HepG2 (cell line): Measurements from ENCODE around the gene LDLRAD2. TPM values are rescaled to one million over a fixed set of nuclear protein-coding genes. Genes with fewer than 3 reads are reported as not detected.

Experiments
- ATAC-seq: fragments of 200-7000 bp; cut with Tn5 transposase; 3 replicates; pipeline ENCODE4 v1.9.1; 2020; ENCODE audit warnings: mild to moderate bottlenecking, moderate library complexity
- BruUV-seq: library from RNA; stranded (reverse); fragments of 400-500 nt; replicated peaks from 2 replicates; lab custom pipeline; 2021; lab: Mats Ljungman, UMichigan
- CTCF ChIA-PET: fragments of 300-600 bp; formaldehyde crosslinking; extraction: SDS; loops from one replicate; lab custom pipeline; 2021; ENCODE audit warnings: low total read pairs, inconsistent platforms, low intra/inter-chr PET ratio; lab: Yijun Ruan, JAX
- POLR2A ChIA-PET: fragments of 350-600 bp; sonication (Branson Sonifier 250); formaldehyde crosslinking; loops from one replicate; lab custom pipeline; 2020; ENCODE audit warnings: antibody characterized with exemption, inconsistent platforms; lab: Yijun Ruan, JAX
- DNase-seq: peaks from one replicate; pipeline ENCODE4 v3.0.0-alpha.2; 2015; ENCODE audit warnings: low spot score
- FAIRE-seq: peaks from 3 replicates; lab custom pipeline; 2011; peaks lifted over from hg19 to GRCh38; lab: Jason Lieb, UNC
- H2AFZ ChIP-seq: one replicate; pipeline ENCODE4 v1.6.1; 2011; ENCODE audit warnings: low read length, inconsistent platforms
- H3K27ac ChIP-seq: fragments of 300-600 bp; 3 replicates; pipeline ENCODE4 v1.8.0; 2011; ENCODE audit warnings: mixed run types, mild to moderate bottlenecking, mixed read lengths, low read length, inconsistent platforms; ENCODE audit not compliant: insufficient read depth; ENCODE audit errors: extremely low read length
- H3K27me3 ChIP-seq, 2 experiments: fragments of 200-600 bp in 1 of 2; 2 replicates in 1 of 2; 3 replicates in 1 of 2; pipeline versions ENCODE4 v1.6.0 to v1.8.0; 2011; ENCODE audit warnings: low read length in 2 of 2, mild to moderate bottlenecking in 2 of 2, moderate library complexity in 2 of 2, inconsistent platforms in 1 of 2; ENCODE audit not compliant: insufficient read depth in 2 of 2, control insufficient read depth in 1 of 2
- H3K36me3 ChIP-seq, 2 experiments: fragments of 200-600 bp in 1 of 2; replicated peaks in 1 of 2; 2 replicates in 1 of 2; 3 replicates in 1 of 2; pipeline versions ENCODE4 v1.5.1 to v1.8.0; 2011; ENCODE audit warnings: low read length in 2 of 2, inconsistent platforms in 1 of 2; ENCODE audit not compliant: insufficient read depth in 2 of 2, control insufficient read depth in 1 of 2
- H3K4me1 ChIP-seq: 2 replicates; pipeline ENCODE4 v1.5.1; 2012; ENCODE audit warnings: low read length, inconsistent platforms; ENCODE audit not compliant: insufficient read depth
- H3K4me2 ChIP-seq: 2 replicates; pipeline ENCODE4 v1.6.0; 2011; ENCODE audit warnings: low read depth, low read length, inconsistent platforms
- H3K4me3 ChIP-seq, 3 experiments: fragments of 200-600 bp in 1 of 3; sonication (generic), shearing (Covaris generic) in 1 of 3; replicated peaks in 1 of 3; 2 replicates each; pipeline ENCODE4 v1.5.1; 2011 to 2016; ENCODE audit warnings: low read length in 3 of 3, inconsistent platforms in 2 of 3, low read depth in 2 of 3, mild to moderate bottlenecking in 2 of 3, control low read depth in 1 of 3, mixed read lengths in 1 of 3; ENCODE audit not compliant: insufficient read depth in 1 of 3
- H3K79me2 ChIP-seq: one replicate; pipeline ENCODE4 v1.6.1; 2011; ENCODE audit warnings: low read length, inconsistent platforms; ENCODE audit not compliant: insufficient read depth
- H3K9ac ChIP-seq: 2 replicates; pipeline ENCODE4 v1.6.0; 2011; ENCODE audit warnings: mild to moderate bottlenecking, low read depth, low read length, inconsistent platforms; ENCODE audit not compliant: insufficient read depth
- H3K9me3 ChIP-seq: 2 replicates; pipeline ENCODE4 v1.5.1; 2012; ENCODE audit warnings: mild to moderate bottlenecking, low read length
- H4K20me1 ChIP-seq: 2 replicates; pipeline ENCODE4 v1.6.0; 2011; ENCODE audit warnings: inconsistent platforms, mild to moderate bottlenecking, low read length, moderate library complexity; ENCODE audit not compliant: insufficient read depth
- ATF7 ChIP-seq, 2 experiments: fragments of 450-650 bp in 1 of 2; sonication (generic) in 1 of 2; formaldehyde crosslinking in 1 of 2; IDR thresholded peaks; 2 replicates each; pipeline versions ENCODE4 v1.4.0 to v1.6.1; 2016 to 2020; ENCODE audit warnings: antibody characterized with exemption in 1 of 2, mild to moderate bottlenecking in 1 of 2, missing genetic modification reagents in 1 of 2
- CTCF ChIP-seq: sonication (generic); formaldehyde crosslinking; IDR thresholded peaks from 2 replicates; pipeline ENCODE4 v1.5.0; 2020; ENCODE audit warnings: mild to moderate bottlenecking, missing genetic modification reagents, moderate library complexity
- NFIB ChIP-seq: sonication (generic); formaldehyde crosslinking; IDR thresholded peaks from 2 replicates; pipeline ENCODE4 v1.9.0; 2021; ENCODE audit warnings: missing genetic modification reagents, mild to moderate bottlenecking, borderline replicate concordance
- SSRP1 ChIP-seq: IDR thresholded peaks from 2 replicates; pipeline ENCODE4 v1.6.1; 2016; ENCODE audit warnings: control low read depth
- TOPORS ChIP-seq: sonication (generic); formaldehyde crosslinking; IDR thresholded peaks from 2 replicates; pipeline ENCODE4 v1.8.0; 2023; ENCODE audit warnings: mild to moderate bottlenecking, missing genetic modification reagents
- YEATS2 ChIP-seq: sonication (generic); formaldehyde crosslinking; IDR thresholded peaks from 2 replicates; pipeline ENCODE4 v1.4.0; 2020; ENCODE audit warnings: missing genetic modification reagents, borderline replicate concordance
- ZBTB37 ChIP-seq: sonication (generic); formaldehyde crosslinking; IDR thresholded peaks from 2 replicates; pipeline ENCODE4 v1.4.0; 2020; ENCODE audit warnings: mild to moderate bottlenecking, missing genetic modification reagents
- ZFP91 ChIP-seq: sonication (generic); formaldehyde crosslinking; IDR thresholded peaks from 2 replicates; pipeline ENCODE4 v1.9.0; 2022; ENCODE audit warnings: missing genetic modification reagents, mild to moderate bottlenecking, borderline replicate concordance
- ZFY ChIP-seq: sonication (generic); formaldehyde crosslinking; IDR thresholded peaks from 2 replicates; pipeline ENCODE4 v1.4.0; 2020; ENCODE audit warnings: missing genetic modification reagents
- ZNF12 ChIP-seq: sonication (generic); formaldehyde crosslinking; IDR thresholded peaks from 2 replicates; pipeline ENCODE4 v1.5.0; 2020; ENCODE audit warnings: missing genetic modification reagents
- ZNF503 ChIP-seq: sonication (generic); formaldehyde crosslinking; IDR thresholded peaks from 2 replicates; pipeline ENCODE4 v1.4.0; 2020; ENCODE audit warnings: missing genetic modification reagents
- ZNF704 ChIP-seq: sonication (generic); formaldehyde crosslinking; IDR thresholded peaks from 2 replicates; pipeline ENCODE4 v1.8.1; 2023; ENCODE audit warnings: mild to moderate bottlenecking, inconsistent platforms, moderate library complexity, missing genetic modification reagents, borderline replicate concordance
- ZNF792 ChIP-seq: IDR thresholded peaks from 2 replicates; pipeline ENCODE4 v1.6.1; 2016
- ZSCAN12 ChIP-seq: sonication (generic); formaldehyde crosslinking; IDR thresholded peaks from 2 replicates; pipeline ENCODE4 v1.9.0; 2021; ENCODE audit warnings: mild to moderate bottlenecking, missing genetic modification reagents
- WGBS: methylation state at CpG from one replicate; pipeline ENCODE4 v1.1.6; 2017; ENCODE audit warnings: low lambda C conversion rate; 5-methylcytosine and 5-hydroxymethylcytosine counted together
- in situ Hi-C: cut with HindIII; loops from 2 replicates; pipeline ENCODE4 v1.10.0; 2017; ENCODE audit warnings: low pct_unique_long_range_greater_than_20kb; ENCODE audit not compliant: extremely low pct_ligation_motif_present
- intact Hi-C: fragments of 100-400 bp; cut with micrococcal nuclease; formaldehyde crosslinking; loops from one replicate; pipeline ENCODE4 v1.10.0; 2022; ENCODE audit not compliant: unreplicated experiment
- polyA plus RNA-seq, 8 experiments: library from polyadenylated mRNA; depleted of rRNA in 3 of 8; stranded (reverse) in 7 of 8; unstranded in 1 of 8; fragments of >200 nt; fragmentation: Illumina TruSeq in 4 of 8; extraction: Trizol in 4 of 8; gene quantifications; 2 replicates each; pipeline versions ENCODE4 v1.2.1 to v1.2.3, GENCODE V29; 2011 to 2016; ENCODE audit warnings: low read depth in 4 of 8, missing spikeins in 1 of 8, mixed read lengths in 1 of 8; ENCODE audit not compliant: insufficient read depth in 1 of 8
- total RNA-seq, 5 experiments: library from RNA; depleted of rRNA; stranded (reverse); fragments of >200 nt; fragmentation: Illumina TruSeq; extraction: Trizol; gene quantifications; 2 replicates each; pipeline ENCODE4 v1.2.3, GENCODE V29; 2016; ENCODE audit warnings: low read depth in 1 of 5

Gene LDLRAD2
- total and polyA plus RNA-seq, 2 of the 13 experiments (the other 11 are each of a cell fraction or from before 2014, with no cell fraction given) = not detected

- Histone ChIP-seq H3K9ac (peak within 1 kb of the TSS; percentile 99), H3K4me1 (peaks cover 41% of the 10 kb centered on the region), H2AFZ (peak within 1 kb of the TSS; percentile 39), H3K9me3 (no peaks in the 10 kb centered on the region), H3K27me3 (no peaks in the 10 kb centered on the region; a peak in 1 of 5 replicates), H3K36me3 (no peaks in the 10 kb centered on the region), H4K20me1 (peaks cover 12% of the 10 kb centered on the region), H3K4me2 (peak within 1 kb of the TSS; percentile 88), H3K4me3 (peak within 1 kb of the TSS; percentile 72 to 97 (median 80)), H3K79me2 (peaks cover 41% of the 10 kb centered on the region), H3K27ac (peak within 1 kb of the TSS; percentile 99)
- intact Hi-C loops = loop anchor here (1.0 to 5.0 kb wide), 3 partner anchors 80 to 551 kb away; no protein-coding TSS in a partner anchor
- POLR2A ChIA-PET = interaction anchor here (0.9 to 2.1 kb wide), 4 partner anchors 76 to 269 kb away, joined by 3 to 6 read pairs (median 4); partner anchors contain the start of gene CDC42
- WGBS = 3% methylated on average over 13 of the region's 82 CpGs
- FAIRE-seq (no peak), ATAC-seq (peak; percentile 85), DNase-seq (peak; percentile 92)
- in situ Hi-C loops = no loop called here
- TSS peak; percentile 97 for BruUV-seq
- CTCF ChIA-PET = no interaction called here
- TF ChIP-seq NFIB (no peak), YEATS2 (CRISPR knock-in tag) (peak; percentile 72), ZFY (CRISPR knock-in tag) (peak; percentile 90), ZNF704 (CRISPR knock-in tag) (no peak; the same call in 1 of the 2 replicates), ZNF792 (CRISPR knock-in tag) (no peak; the same call in 1 of the 2 replicates), ZBTB37 (no peak; the same call in 1 of the 2 replicates), SSRP1 (CRISPR knock-in tag) (peak; percentile 88), ZNF503 (CRISPR knock-in tag) (no peak; the same call in 1 of the 2 replicates), ATF7 (IDR thresholded peaks at IDR 0.05) (peak; percentile 90), ATF7 (CRISPR knock-in tag; IDR thresholded peaks at IDR 0.05) (peak; percentile 79; the same call in 1 of the 2 replicates), ZFP91 (CRISPR knock-in tag) (peak; percentile 93), ZNF12 (CRISPR knock-in tag) (no peak), TOPORS (CRISPR knock-in tag) (peak; percentile 83), ZSCAN12 (CRISPR knock-in tag) (no peak; the same call in 1 of the 2 replicates), CTCF (CRISPR knock-in tag) (peak; percentile 22; the same call in 1 of the 2 replicates)
Measured at GRCh38 chr1:21782868-21783678, 29.0 kb upstream of the LDLRAD2 start, which contains the start of gene USP48. TSS of gene USP48 (minus strand) at chr1:21783149. CDS start at chr1:21782957, 192 bp downstream.
